GM10266 (cell line): ENCODE data around the gene COL18A1.

Experiments
- DNase-seq: peaks from one replicate; pipeline ENCODE4 v3.0.0; 2012; ENCODE audit errors: extremely low spot score
- TF ChIP-seq, protein P1 (sequence below): IDR thresholded peaks from 2 replicates; pipeline ENCODE4 v1.5.1; 2012; ENCODE audit warnings: mild to moderate bottlenecking, low read depth; ENCODE audit not compliant: control insufficient read depth, insufficient read depth; ENCODE audit errors: missing control alignments

COL18A1 gene

DNA sequence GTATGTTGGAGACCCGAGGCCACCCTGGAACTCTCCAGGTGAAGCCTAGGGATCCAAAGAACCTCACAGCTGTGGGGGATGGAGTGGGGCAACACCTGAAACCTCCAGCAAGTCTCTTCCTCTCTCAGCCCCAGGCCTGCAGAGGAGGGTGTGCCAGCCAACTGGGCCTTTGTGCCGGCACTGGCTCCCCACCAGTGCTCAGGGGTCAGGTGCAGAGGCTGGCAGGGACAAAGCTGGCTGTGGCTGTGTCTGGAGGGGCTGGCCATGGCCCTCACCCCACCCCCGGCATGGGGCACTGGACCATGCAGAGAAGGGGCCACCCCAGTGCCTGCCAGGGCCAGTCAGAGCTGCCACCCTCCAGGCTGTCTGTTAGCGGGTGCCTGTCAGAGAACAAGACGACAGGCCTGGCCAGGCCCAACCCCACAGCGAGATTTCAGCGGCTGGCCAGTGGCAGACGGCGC lies 3.9 kb downstream of the COL18A1 start:
- DNase-seq = no peak
- TF ChIP-seq, protein P1, sequence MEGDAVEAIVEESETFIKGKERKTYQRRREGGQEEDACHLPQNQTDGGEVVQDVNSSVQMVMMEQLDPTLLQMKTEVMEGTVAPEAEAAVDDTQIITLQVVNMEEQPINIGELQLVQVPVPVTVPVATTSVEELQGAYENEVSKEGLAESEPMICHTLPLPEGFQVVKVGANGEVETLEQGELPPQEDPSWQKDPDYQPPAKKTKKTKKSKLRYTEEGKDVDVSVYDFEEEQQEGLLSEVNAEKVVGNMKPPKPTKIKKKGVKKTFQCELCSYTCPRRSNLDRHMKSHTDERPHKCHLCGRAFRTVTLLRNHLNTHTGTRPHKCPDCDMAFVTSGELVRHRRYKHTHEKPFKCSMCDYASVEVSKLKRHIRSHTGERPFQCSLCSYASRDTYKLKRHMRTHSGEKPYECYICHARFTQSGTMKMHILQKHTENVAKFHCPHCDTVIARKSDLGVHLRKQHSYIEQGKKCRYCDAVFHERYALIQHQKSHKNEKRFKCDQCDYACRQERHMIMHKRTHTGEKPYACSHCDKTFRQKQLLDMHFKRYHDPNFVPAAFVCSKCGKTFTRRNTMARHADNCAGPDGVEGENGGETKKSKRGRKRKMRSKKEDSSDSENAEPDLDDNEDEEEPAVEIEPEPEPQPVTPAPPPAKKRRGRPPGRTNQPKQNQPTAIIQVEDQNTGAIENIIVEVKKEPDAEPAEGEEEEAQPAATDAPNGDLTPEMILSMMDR = no peak

DNA sequence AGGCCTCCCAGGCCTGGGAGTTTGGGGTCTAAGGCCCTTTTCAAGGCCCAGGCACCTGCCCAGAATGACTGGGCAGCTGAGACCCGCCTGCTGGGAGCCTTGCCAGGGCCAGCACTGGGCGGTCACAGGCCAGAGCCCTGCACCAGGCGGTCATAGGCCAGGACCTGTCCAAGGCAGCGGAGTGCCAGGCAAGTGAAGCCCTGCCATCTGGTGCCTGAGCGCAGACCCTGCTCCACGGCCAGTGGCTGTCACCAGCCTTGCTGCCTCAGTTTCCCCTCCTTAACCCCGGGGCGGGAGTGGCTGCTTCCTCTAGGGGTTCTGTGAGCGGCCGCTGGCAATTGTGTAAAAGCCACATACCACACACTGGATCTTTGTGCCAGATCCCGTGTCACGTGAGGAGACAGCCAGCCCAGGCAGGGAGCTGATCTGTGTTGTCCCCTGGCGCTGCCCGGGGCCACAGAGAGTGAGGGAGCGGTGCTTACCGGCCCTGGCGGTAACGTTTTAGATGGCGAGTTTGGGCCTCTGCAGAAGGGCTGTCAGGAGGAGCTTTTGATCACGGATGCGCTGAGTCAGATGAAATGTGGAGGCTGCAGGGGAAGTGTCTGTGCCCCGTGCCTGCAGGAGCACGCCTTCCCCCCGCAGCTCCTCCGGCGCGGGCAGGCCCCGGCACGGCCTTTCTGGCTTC lies 4.6 kb downstream of the COL18A1 start:
- DNase-seq = no peak
- TF ChIP-seq, protein P1 = no peak

DNA sequence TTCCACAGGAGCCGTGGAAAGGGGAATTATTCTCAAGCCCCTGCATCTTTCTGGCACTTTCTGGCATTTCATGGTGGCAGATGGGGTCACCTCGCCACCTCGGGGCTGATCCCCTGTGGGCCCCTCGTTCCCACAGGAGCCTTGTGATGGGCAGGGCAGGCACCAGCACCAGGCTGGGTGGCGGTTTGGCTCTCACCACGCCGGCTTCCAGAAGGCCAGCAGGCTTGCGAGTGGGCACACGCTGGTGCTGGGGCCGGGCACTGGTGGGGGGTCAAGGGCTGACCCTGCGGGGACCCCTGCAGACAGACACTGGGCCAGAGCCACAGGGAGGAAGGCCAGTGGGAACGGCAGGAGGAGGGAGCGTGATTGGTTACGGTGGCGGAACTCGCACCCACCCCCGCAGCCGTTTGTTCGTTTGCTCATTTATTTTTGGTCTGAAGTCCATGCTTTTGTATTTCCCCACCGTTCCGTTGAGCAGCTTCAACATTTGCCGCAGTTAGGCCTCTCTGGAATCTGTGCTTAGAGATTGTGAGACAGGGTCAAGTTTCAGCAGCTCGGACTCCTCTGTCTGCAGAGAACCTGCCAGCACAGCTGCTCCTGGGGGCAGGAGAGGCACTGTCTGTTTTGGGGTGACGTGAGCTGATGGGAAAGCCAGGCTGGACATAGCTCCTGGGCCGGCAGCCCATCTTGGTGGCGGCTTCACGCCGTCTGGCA lies 5.3 kb downstream of the COL18A1 start:
- DNase-seq = no peak
- TF ChIP-seq, protein P1 = no peak

DNA sequence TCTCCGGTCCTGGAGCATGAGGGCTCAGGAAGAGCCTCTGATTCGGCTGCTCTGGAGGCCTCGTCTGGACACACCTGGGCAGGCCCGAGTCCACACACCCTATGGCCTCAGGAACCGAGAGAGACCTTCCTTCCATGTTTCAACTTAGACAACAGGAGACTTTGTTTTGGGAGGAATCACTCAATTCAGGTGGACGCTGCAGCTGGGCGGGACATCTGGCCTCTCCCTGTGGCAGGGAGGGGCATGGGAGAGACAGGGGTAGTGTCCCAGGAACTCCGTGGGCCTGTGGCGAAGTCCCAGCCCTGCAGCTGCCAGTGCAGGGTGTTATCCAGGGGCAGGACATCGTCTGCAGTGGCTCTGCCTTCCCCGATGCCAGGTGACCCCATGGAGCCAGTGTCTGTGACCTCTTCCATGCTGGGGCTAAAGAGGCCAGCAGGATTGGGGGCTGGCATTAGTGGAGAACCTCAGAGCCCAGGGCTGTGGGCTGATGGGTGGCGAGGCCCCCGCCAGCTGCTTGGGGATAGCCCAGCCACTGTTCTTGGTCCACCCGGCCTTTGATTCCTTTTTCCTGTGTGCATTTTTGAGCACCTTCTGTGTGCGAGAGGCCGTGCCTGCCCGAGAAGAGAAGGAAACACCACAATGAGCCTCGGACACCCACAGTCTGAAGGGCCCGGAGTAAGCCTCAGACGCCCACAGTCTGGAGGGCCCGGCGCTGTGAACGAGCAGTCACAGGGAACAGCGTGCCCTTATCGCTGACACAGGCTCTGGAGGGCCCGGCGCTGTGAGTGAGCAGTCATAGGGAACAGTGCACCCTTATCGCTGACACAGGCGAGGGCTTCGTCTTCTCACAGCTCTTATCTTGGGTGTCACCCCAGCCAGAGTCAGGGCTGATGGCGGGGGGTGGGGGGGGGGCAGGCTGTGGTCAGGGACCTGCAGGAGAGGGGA lies 6.2 kb downstream of the COL18A1 start:
- TF ChIP-seq, protein P1 = no peak
- DNase-seq = no peak

DNA sequence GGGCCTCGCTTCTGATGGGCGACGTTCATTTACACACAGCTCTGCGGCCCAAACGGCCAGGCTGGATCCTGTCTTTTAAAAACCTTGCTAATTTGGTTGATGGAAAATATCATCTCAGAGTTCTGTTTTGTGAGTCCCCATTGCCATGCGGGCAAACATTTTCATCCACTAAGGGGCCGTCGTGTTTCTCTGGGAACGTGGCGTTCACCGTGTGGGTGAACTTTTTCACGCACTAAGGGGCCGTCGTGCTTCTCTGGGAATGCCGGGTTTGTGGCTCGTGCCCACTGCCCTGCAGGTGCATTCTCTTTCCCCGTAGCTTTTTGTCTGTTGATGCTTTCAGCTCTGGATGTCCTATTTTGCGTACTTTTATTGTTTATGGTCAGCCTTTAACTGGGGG lies 6.8 kb downstream of the COL18A1 start:
- no peak for DNase-seq
- TF ChIP-seq, protein P1 = no peak

DNA sequence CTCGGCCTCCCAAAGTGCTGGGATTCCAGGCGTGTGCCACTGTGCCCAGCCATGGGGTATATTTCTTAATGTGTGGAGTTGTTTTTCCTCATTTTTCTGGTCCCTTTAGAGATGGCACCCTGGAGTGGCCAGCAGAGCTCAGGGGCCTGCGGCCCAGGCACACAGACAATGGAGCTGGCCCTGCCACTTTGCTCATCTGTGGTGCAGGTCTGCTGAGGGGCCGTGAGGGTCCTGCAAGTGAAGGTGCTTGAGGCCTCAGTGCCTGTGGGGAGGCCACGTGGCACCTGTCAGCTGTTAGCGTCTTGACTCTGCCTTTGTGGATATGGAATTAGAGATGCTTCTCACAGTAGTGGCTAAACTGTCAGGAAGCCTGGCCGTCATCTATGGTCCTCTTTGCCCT lies 7.5 kb downstream of the COL18A1 start:
- TF ChIP-seq, protein P1 = no peak
- no peak for DNase-seq
